ENCODE results near the gene CCNQ.

CCNQ gene

DNA sequence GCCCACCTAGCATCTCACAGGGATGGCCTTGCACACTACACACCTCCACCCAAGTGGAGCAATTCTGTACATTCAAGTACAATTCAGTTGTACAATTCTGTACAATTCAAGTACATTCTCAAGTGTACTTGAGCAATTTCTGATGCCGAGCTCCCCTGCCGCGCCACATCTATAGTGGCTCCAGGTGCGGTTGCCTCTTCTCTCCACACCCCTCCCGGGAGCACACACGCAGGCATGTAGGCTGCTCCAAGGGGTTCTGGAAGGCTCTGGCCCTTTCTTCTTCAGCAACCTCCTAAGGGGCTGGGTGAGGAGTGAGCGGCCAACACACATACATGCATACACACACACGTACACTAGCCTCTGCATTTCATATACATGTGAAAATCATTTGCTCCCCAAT lies 29.2 kb upstream of the CCNQ start:
- POLR2A ChIA-PET: no interaction called here
- TF ChIP-seq, protein P1, sequence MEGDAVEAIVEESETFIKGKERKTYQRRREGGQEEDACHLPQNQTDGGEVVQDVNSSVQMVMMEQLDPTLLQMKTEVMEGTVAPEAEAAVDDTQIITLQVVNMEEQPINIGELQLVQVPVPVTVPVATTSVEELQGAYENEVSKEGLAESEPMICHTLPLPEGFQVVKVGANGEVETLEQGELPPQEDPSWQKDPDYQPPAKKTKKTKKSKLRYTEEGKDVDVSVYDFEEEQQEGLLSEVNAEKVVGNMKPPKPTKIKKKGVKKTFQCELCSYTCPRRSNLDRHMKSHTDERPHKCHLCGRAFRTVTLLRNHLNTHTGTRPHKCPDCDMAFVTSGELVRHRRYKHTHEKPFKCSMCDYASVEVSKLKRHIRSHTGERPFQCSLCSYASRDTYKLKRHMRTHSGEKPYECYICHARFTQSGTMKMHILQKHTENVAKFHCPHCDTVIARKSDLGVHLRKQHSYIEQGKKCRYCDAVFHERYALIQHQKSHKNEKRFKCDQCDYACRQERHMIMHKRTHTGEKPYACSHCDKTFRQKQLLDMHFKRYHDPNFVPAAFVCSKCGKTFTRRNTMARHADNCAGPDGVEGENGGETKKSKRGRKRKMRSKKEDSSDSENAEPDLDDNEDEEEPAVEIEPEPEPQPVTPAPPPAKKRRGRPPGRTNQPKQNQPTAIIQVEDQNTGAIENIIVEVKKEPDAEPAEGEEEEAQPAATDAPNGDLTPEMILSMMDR (IDR thresholded peaks at IDR 0.05; ENCODE audit: control extremely low read depth, extremely low read depth, low read depth, missing control alignments): no peak
- DNase-seq (ENCODE audit: extremely low spot score): no peak
- CTCF ChIA-PET: interaction anchor here (1.3 to 2.4 kb wide), 2 partner anchors 12 to 40 kb away, joined by 3 to 6 read pairs; no protein-coding TSS in a partner anchor

DNA sequence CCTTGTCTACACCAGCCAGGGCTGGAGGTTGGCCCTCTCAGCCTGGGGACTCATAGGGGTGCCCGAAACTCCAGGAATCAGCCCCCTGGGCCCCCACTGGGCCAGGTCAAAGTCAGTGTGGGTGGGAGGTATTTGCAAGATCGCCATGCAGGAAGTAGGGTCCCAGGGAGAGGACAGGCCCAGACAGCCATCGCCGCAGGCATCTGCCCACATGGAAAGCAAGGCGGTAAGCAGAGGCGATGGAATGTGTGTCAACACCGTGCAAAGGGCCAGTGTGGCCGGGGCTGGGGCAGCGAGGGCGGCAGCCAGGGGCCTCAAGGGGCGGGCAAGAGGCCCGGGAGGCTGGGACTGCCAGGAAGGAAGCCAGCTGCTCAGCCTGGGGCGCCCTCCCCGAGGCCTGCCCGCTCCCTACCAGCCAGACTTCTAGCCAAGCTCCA lies 28.8 kb upstream of the CCNQ start:
- ChIA-PET POLR2A (no interaction called here), CTCF (interaction anchor here (1.3 kb wide), 1 partner anchor 12 kb away, joined by 3 read pairs; no protein-coding TSS in a partner anchor)
- no peak for DNase-seq (ENCODE audit: extremely low spot score)
- TF ChIP-seq, protein P1 (IDR thresholded peaks at IDR 0.05; ENCODE audit: control extremely low read depth, extremely low read depth, low read depth, missing control alignments): no peak

DNA sequence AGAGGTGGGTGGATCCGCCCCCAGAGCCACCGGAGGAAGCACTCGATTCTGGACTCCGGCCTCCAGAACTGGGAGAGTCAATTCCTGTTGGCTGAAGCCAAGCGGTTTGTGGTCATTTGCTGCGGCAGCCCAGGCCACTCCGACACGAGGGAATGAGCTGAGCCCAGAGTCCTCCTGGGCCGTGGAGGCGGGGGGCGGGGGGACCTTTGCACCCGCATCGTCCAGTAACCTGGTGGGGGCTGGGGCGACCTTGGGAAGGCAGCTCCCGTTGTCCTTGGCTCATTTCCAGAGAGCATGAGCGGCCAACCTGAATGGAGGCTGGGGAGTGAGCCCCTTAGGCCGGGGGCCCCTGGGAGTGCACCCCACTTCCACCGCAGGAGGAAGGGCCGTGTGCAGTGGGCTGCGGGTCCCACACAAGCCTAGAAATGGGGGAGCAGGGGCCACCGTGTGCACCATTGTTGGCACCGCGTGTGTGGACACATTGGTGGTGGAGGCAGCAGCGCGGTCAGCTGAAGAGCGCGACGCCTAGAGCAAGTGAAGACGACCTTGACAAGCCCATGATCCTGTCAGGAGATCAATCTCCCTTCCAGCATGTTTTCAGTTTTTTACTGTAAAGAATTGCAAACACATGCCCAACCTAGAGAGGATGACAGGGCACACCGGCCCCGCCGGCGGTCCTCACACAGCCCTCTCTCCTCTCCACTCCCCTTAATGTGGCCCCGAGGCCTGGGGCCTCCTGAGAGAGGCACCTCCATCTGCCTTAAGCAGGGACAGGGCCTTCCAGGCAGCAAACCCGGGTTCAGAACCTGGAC lies 28.1 kb upstream of the CCNQ start:
- CTCF ChIA-PET: no interaction called here
- POLR2A ChIA-PET: no interaction called here
- TF ChIP-seq, protein P1 (IDR thresholded peaks at IDR 0.05; ENCODE audit: control extremely low read depth, extremely low read depth, low read depth, missing control alignments): no peak
- no peak for DNase-seq (ENCODE audit: extremely low spot score)

DNA sequence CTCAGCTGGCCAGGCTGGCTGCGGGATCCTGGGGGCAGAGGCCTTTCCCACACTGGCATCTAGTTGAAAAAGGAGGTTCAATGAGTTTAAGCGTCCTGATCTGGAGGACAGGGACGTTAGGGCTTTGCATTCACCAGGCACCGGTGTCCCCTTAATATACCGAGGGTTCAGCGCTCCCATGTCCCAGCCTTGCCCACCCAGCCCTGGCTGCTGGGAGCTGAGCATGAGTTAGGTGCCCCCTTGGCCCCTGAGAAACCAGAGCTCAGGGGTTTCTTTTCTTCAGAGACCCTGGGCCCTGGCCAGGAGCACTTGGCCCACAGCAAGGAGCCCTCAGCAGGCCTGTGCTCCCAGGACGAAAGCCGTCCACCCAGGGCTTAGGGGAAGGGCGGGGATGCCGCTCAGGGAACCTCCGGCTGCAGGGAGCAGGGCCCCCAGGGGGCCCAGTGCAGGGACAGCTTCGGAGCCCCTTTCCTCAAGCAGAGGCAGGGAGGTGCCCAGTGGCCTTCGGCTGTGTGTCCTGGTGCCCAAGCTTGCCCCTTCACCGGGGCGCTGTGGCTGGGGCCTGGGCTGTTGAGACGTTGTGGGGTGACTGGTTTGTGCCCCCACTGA lies 27.2 kb upstream of the CCNQ start:
- TF ChIP-seq, protein P1 (IDR thresholded peaks at IDR 0.05; ENCODE audit: control extremely low read depth, extremely low read depth, low read depth, missing control alignments): no peak
- POLR2A ChIA-PET: no interaction called here
- no peak for DNase-seq (ENCODE audit: extremely low spot score)
- CTCF ChIA-PET: interaction anchor here (1.1 kb wide), 1 partner anchor 17 kb away, joined by 3 read pairs; no protein-coding TSS in a partner anchor

- TF ChIP-seq, protein P1 (IDR thresholded peaks at IDR 0.05; ENCODE audit: control extremely low read depth, extremely low read depth, low read depth, missing control alignments): no peak
- ChIA-PET CTCF (interaction anchor here (1.1 kb wide), 1 partner anchor 16 kb away, joined by 3 read pairs; no protein-coding TSS in a partner anchor), POLR2A (no interaction called here)
- DNase-seq (ENCODE audit: extremely low spot score): no peak
Observed at GRCh38 chrX:153625271-153626024, 26.5 kb upstream of the CCNQ start.
